Liver (tissue), 9 donors: Measurements from ENCODE around the gene ZNF343. TPM values are rescaled to one million over a fixed set of nuclear protein-coding genes. Genes with fewer than 3 reads are reported as not detected.
"Not testable (repeated sequence)": the region's sequence is repeated elsewhere in the genome, so short reads cannot be mapped to it uniquely, and the experiment has no call there.

Experiments used
- DNase-seq: peaks from one replicate; pipeline ENCODE4 v3.0.0-alpha.2; 2017; ENCODE audit warnings: low spot score
- H3K27ac ChIP-seq, 2 donors: one replicate each; pipeline ENCODE4 v1.7.0; 2013; ENCODE audit warnings: inconsistent platforms in 2 of 2, low read length in 2 of 2, control low read depth in 1 of 2, low read depth in 1 of 2, mild to moderate bottlenecking in 1 of 2
- H3K27me3 ChIP-seq, 4 donors: one replicate each; pipeline versions ENCODE4 v1.6.1 to v1.7.0; 2013; ENCODE audit warnings: low read length in 3 of 4, inconsistent platforms in 1 of 4, mild to moderate bottlenecking in 1 of 4, moderate library complexity in 1 of 4; ENCODE audit not compliant: control insufficient read depth in 4 of 4, insufficient read depth in 4 of 4
- H3K36me3 ChIP-seq, 4 donors: one replicate each; pipeline versions ENCODE4 v1.6.1 to v1.7.0; 2013; ENCODE audit warnings: low read length in 3 of 4, mild to moderate bottlenecking in 3 of 4, low read depth in 1 of 4, moderate library complexity in 1 of 4; ENCODE audit not compliant: control insufficient read depth in 4 of 4, insufficient read depth in 3 of 4
- H3K4me1 ChIP-seq, 4 donors: one replicate each; pipeline versions ENCODE4 v1.6.1 to v1.7.0; 2013; ENCODE audit warnings: low read length in 3 of 4, mild to moderate bottlenecking in 3 of 4, moderate library complexity in 1 of 4; ENCODE audit not compliant: control insufficient read depth in 4 of 4, insufficient read depth in 4 of 4
- H3K4me3 ChIP-seq, 3 donors: one replicate each; pipeline versions ENCODE4 v1.6.1 to v1.7.0; 2013; ENCODE audit warnings: low read length in 3 of 3, control low read depth in 1 of 3, low read depth in 1 of 3, mild to moderate bottlenecking in 1 of 3
- H3K9ac ChIP-seq, 2 donors: one replicate each; pipeline ENCODE4 v1.7.0; 2013; ENCODE audit warnings: low read length in 2 of 2, mild to moderate bottlenecking in 2 of 2, moderate library complexity in 2 of 2, control low read depth in 1 of 2, low read depth in 1 of 2
- H3K9me3 ChIP-seq, 4 donors: one replicate each; pipeline versions ENCODE4 v1.6.1 to v1.7.0; 2013; ENCODE audit warnings: low read length in 3 of 4; ENCODE audit not compliant: control insufficient read depth in 4 of 4
- FOXA1 ChIP-seq: IDR thresholded peaks from 2 replicates; pipeline ENCODE4 v1.6.1; 2016; ENCODE audit warnings: antibody characterized with exemption
- GABPA ChIP-seq, 2 donors: IDR thresholded peaks in 1 of 2; conservative IDR thresholded peaks in 1 of 2; 2 replicates each; pipeline ENCODE4 v1.6.1; 2016; ENCODE audit warnings: antibody characterized with exemption in 2 of 2, mild to moderate bottlenecking in 1 of 2, moderate library complexity in 1 of 2
- JUND ChIP-seq, 2 donors: IDR thresholded peaks; 2 replicates each; pipeline ENCODE4 v1.6.1; 2016; ENCODE audit warnings: antibody characterized with exemption in 2 of 2
- MAX ChIP-seq: IDR thresholded peaks from 2 replicates; pipeline ENCODE4 v1.6.1; 2016; ENCODE audit warnings: antibody characterized with exemption
- RXRA ChIP-seq, 2 donors: IDR thresholded peaks; 2 replicates each; pipeline ENCODE4 v1.6.1; 2017 to 2018; ENCODE audit warnings: antibody characterized with exemption in 2 of 2, mild to moderate bottlenecking in 1 of 2
- SP1 ChIP-seq: IDR thresholded peaks from 2 replicates; pipeline ENCODE4 v1.6.1; 2018; ENCODE audit warnings: antibody characterized with exemption, mild to moderate bottlenecking
- ZBTB33 ChIP-seq: IDR thresholded peaks from 2 replicates; pipeline ENCODE4 v1.6.1; 2016; ENCODE audit warnings: antibody characterized with exemption
- WGBS: extraction: QIAGEN DNeasy Blood & Tissue Kit; methylation state at CpG from one replicate; pipeline ENCODE4 v1.1.7; 2013; 5-methylcytosine and 5-hydroxymethylcytosine counted together
- polyA plus RNA-seq, 2 donors: library from polyadenylated mRNA; stranded (reverse) in 1 of 2; unstranded in 1 of 2; fragments of 200-250 nt in 1 of 2; fragments of >200 nt in 1 of 2; fragmentation: Nextera tagmentation in 1 of 2; extraction: Ambion mirVana in 1 of 2; gene quantifications; one replicate each; pipeline versions ENCODE4 v1.2.1 to v1.2.3, GENCODE V29; 2013 to 2015
- total RNA-seq, 2 donors: library from RNA; depleted of rRNA; stranded (reverse); fragments of >200 nt; gene quantifications; one replicate each; pipeline ENCODE4 v1.2.3, GENCODE V29; 2014
- TF ChIP-seq, protein P1 (sequence below): fragments of 150-350 bp; IDR thresholded peaks from 2 replicates; pipeline ENCODE4 v1.5.1; 2017; ENCODE audit warnings: improper control_type of control experiment, low read depth, low read length; ENCODE audit not compliant: missing input control
- donor health status: healthy.
- donor health status: healthy.
- donor health status: healthy.
- donor health status: healthy.
- donor health status: healthy.

The ZNF343 gene
- total and polyA plus RNA-seq, 4 donors, result 3.3 to 10.5 (median 4.2) TPM

DNA sequence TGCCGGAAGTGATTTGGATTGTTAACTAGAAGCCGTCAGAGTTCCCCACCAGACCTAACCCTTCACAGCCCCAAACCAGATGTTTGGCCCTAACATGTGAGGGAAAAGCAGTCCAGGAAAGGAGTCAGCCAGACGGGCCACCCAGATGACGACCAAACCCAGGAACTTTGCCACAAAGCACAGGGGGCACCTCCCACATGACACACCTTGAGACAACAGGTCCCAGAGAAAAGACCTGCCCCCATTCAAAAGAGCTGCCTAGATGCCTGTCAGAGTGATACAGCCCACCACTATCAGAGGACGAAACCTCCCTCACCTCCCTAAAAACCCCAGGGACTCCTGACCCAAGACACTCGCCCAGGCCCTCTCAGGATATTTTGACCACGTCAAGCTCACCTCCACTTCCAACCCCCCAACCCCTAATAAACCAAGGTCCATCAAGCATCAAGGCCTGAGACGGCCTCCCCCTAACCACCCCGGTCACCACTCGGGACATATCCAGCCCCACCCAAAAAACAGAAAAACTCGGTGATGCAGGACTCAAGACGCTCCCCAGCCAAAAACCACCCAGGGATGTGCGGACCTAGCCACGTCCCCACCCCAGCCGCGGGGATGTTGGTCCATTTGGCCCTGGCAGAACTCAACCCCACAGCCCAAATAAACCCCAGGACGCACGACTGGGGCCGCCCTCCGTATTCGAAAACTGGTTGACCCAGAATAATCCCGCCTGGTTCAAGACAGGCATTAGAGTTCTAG lies 662 bp downstream of the ZNF343 start (continued):
- TF ChIP-seq ZBTB33, result no peak
- no peak for TF ChIP-seq RXRA (IDR thresholded peaks at IDR 0.05)
- TF ChIP-seq JUND (IDR thresholded peaks at IDR 0.05), result no peak
- no peak for TF ChIP-seq FOXA1

GRCh38 chr20:2507464-2507863 lies 1.3 kb downstream of the ZNF343 start:
- no peak for DNase-seq
- WGBS, result 90% methylated on average over 5 of the region's 5 CpGs
- Histone ChIP-seq H3K4me3 (no peak overlapping the region), H3K36me3 (no peaks in the 10 kb centered on the region), H3K27ac (no peak overlapping the region), H3K9ac (peak overlapping the region in 1 of 2 donors; percentile 76), H3K9me3 (no peaks in the 10 kb centered on the region), H3K27me3 (no peaks in the 10 kb centered on the region), H3K4me1 (peaks cover 3 to 15% (median 9%) of the 10 kb centered on the region in 4 donors)
- TF ChIP-seq ZBTB33 (no peak), MAX (no peak), RXRA (IDR thresholded peaks at IDR 0.05) (no peak), SP1 (no peak), GABPA (IDR thresholded peaks at IDR 0.05 in 1 of 2, conservative IDR thresholded peaks at IDR 0.05 in 1 of 2) (no peak)
- TF ChIP-seq, protein P1, sequence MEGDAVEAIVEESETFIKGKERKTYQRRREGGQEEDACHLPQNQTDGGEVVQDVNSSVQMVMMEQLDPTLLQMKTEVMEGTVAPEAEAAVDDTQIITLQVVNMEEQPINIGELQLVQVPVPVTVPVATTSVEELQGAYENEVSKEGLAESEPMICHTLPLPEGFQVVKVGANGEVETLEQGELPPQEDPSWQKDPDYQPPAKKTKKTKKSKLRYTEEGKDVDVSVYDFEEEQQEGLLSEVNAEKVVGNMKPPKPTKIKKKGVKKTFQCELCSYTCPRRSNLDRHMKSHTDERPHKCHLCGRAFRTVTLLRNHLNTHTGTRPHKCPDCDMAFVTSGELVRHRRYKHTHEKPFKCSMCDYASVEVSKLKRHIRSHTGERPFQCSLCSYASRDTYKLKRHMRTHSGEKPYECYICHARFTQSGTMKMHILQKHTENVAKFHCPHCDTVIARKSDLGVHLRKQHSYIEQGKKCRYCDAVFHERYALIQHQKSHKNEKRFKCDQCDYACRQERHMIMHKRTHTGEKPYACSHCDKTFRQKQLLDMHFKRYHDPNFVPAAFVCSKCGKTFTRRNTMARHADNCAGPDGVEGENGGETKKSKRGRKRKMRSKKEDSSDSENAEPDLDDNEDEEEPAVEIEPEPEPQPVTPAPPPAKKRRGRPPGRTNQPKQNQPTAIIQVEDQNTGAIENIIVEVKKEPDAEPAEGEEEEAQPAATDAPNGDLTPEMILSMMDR, result no peak

GRCh38 chr20:2506426-2506825 lies 2.3 kb downstream of the ZNF343 start:
- WGBS, result 93% methylated on average over 3 of the region's 5 CpGs
- not testable (repeated sequence) for H3K27me3 ChIP-seq, H3K27ac ChIP-seq, H3K9me3 ChIP-seq, H3K4me3 ChIP-seq, H3K9ac ChIP-seq, H3K36me3 ChIP-seq, DNase-seq
- H3K4me1 ChIP-seq, result peaks cover 3 to 15% (median 9%) of the 10 kb centered on the region in 4 donors

GRCh38 chr20:2504803-2505202 lies 3.9 kb downstream of the ZNF343 start:
- H3K4me1 ChIP-seq, result peaks cover 3 to 15% (median 9%) of the 10 kb centered on the region in 4 donors
- H3K9me3 ChIP-seq, H3K27ac ChIP-seq, H3K9ac ChIP-seq, H3K36me3 ChIP-seq, DNase-seq, H3K4me3 ChIP-seq, H3K27me3 ChIP-seq: not testable (repeated sequence)
- 87% methylated on average over 2 of the region's 2 CpGs for WGBS
